NCI-H82 treated with DMSO at 0.1 percent for 48 hours (cell line): Measurements from ENCODE around the gene C1orf74.

ENCODE experiments used
- DNase-seq: peaks from one replicate; lab custom pipeline; 2025; ENCODE audit not compliant: unreplicated experiment; lab: John Stamatoyannopoulos, UW

The C1orf74 gene

DNA sequence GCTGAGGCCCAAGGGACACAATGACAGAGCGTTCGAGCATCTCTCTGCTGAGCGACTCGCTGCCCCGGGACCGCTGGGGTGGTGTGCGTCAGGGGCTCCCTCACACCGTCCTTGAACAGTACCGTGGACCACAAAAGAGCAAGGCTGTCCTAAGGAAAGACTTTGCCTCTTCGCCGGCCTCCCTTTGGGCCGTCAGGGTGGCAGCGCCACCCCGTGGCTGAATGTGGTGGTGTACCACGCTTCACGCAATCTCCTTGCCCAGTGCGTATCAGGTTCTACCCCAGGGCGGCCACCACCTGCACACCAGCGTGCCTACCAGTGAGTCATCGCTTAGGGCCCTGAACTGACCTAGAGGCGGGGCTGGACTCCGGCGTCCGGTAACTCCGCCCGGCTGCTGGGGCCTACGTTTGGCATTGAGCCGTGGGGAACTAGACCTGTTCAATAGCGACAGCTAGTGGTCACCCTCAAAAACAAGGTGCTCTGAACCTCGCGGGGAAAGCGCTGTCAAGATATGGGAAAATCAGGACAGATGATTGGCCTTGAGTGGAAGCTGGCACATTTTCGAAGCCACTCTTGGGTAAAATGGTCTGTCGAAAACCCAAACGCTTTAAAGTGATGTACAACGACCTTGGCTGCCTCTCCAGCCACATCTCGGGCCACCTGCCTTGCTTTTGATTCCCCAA is 36.6 kb downstream of the C1orf74 start:
- DNase-seq: no peak

DNA sequence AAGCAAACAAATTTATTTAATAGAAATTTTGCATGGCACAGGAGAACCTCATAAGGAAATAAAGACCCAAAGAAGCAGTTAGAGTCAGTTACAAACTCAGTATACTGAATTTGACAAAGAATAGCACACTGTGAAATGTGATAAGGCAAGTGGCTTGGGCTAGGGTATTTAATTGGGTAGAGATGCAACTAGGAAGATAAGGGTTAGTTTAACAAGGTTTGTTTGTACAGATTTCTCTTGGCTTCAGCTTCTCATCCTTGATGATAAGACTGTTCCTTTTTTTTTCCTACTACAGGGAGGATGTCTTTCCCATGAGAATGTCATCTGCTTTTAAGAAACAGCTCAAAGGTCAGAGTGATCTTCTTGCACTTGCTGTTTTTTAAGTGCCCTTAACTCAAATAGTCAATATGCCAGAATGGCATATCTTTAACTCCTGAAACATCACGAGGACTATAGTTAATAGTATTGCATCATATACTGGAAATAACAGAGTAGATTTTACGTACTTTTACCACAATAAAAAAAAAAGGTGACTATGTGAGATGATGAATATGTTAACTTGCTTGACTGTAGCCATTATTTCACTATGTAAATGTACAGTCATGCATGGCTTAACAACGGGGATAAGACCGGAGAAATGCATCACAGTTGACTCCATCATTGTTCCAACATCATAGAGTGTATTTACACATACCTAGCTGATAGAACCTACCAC is 37.8 kb downstream of the C1orf74 start:
- no peak for DNase-seq

DNA sequence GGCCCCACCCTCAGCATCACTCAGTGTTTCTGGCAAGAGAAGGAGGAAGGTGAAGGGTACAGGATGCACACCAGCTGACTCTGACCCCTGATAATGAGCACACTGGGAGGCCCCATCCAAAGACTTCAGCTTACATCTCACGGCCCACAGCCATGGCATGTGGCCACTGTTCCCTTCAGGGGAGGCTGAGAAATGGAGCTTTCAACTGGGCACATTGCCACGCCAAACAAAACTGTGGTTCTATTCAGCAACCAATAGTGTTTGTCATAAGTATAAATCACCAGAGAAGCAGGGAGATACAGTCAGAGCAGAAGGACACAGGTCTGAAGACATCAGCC is 41.2 kb downstream of the C1orf74 start:
- no peak for DNase-seq

DNA sequence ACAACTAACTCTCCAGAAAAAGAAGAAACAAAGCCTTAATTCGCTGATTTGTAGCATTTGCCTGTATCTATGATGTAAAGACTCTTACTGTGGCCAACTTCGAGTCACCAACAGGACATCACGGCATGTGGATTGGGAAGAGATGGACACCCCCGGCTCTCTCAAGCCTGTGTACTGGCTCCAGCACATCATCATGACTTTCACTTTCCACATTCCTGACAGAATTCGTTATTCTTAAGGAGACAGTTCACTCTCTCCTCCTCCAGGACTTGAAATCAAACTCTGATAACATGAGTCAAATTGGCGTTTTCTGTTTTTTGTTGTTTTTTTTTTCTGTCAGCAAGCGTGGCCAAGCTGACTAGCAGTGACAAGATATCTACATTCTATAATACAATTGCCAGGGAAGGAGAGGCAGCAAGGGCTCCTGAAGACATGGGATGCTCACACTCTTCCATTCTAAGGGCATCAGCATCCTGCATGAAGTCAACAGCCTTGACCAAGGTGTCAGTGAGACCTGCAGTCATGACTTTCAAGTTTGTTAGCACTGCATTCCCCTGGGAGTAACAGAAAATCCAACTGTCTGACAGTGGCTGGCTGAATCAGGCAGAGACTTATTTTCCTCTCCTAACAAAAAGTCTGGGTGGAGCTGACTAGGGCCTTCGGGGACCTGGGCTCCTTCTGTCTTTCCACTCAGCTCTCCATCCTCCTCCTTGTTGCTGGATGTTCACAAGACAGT is 41.8 kb downstream of the C1orf74 start:
- DNase-seq: no peak

DNA sequence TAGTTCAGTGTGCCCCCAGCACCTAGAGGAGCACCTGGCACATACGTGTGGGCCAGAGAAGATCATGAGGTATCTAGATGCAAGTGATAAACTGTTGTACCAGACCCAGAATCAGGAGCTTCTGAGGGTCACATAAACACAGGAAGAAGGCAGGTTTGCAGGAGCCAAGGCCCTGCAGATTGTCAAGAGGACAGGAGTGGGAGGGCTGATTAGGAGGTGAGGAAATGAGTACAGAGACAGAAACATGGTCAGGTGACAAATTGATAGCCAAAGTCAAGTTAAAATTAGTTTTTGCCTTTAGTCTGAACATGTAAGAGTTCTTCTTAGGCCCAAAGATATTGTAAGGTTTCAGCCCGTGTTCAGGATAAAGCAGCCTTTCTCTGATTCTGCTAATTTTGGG is 42.5 kb downstream of the C1orf74 start:
- no peak for DNase-seq

DNA sequence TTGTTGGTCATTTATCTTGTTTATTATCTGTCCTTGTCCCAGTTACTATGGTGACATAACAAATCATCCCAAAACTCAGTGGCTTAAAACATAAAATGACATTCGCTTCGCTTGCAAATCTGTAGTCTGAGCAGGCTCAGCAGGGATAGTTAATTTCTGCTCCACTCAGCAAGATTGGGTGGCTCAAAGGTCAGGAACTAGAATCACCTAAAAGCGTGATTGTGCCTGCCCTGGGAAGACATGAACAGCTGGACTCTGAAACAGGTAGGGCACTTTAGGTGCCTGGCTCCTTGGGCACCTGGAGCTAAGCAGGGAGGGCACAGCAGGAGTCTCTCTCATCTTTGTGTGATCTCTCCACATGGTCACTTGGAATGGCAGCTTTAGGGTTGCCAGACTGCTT is 43.2 kb downstream of the C1orf74 start:
- DNase-seq: no peak

DNA sequence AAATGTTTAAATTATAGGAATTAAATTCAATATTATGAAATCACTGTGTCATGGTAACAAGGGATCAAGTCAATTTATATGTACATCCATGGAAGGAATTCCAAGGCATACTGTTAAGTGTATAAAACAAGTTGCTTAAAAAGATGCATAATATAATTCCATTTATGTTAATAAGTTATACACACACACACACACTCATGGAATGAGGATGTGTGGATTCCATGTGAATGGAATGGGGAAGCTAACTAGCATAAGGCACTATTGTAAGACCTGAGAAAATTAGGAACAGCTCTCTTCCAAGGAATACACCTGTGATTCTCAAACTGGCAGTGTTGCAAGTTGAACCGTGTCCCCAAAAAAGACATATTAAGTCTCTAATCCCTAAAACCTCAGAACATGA is 46.1 kb downstream of the C1orf74 start:
- DNase-seq: no peak

DNA sequence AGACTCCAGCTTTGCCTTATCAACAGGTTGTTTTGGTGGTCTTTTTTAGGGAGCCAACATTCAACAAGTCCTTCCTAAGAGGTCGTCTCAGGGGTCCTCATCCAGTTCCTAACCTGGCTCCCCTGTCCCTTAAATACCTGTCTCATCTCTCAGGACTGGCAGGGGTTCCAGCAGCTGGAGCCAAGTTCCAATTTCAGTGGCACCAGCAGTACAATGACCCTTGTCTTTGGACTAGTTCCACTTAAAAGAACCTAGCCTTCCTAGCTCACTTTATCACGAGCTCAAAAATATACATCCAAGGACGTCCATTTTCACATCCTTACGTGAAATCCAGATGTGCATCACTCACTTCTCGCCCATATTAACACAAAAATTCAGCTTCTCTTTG is 47.2 kb downstream of the C1orf74 start:
- no peak for DNase-seq

DNA sequence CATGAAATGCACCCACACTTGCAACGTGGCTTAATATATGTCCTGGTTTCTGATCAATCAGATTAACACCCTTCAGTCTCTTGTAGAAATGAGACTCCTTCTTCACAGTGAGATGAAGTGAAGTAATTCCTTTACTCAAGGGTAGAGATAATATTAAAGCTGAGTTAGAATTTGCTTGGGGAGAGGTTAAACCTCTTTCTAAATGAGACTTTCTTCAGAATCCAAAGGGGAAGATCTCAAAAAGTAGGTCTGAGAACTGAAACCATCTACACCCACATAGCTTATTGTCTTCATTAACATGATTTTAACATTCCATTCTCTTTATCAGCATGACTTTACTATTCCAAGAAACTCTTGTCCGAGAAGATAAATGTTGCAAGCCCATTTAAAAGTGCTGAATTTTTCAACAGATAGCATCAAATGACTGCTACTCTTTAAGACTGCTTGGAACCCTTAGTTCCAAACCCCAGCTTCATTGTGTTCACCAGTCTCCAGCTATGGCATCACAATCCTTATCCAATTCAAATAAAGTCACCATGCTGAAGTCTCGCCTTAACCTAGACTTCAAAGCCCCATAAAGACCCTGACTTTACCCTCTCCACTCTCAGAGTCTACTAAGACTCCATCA is 47.8 kb downstream of the C1orf74 start:
- DNase-seq: no peak

DNA sequence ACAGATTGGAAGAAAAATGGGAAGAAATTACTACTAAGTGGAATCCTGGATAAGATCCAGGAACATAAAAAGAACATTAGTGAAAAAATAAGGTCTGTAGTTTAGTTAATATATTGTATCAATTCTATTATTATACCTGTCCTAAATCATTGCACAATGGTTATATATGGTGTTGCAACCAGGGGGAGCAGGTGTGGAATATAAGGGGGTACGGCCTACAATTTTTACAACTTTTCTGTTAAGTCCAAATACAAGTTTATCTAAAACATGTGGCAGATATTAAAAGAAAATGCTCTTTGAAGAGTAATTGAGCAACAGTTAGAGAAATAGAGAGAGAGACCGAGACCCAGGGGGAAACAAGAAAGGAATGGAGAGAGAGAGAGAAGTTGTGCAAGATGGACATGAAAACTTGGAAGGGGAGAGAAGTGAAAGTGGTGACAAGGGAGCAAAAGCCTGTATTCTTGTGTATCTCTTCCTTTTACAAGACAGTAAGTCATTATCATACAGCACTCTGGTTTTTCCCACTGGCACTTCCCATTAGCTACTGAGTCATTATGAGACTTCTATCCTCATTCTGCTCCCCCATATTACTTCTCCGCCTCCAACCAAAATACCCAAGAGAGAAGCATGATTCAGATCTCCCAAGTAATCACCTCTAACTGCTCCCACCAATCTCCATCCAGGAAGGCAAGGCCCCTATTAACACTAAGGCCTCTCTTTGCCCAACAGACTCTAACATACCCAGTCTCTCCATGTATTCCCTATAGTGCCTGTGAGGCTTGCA is 50.8 kb downstream of the C1orf74 start:
- DNase-seq: no peak

DNA sequence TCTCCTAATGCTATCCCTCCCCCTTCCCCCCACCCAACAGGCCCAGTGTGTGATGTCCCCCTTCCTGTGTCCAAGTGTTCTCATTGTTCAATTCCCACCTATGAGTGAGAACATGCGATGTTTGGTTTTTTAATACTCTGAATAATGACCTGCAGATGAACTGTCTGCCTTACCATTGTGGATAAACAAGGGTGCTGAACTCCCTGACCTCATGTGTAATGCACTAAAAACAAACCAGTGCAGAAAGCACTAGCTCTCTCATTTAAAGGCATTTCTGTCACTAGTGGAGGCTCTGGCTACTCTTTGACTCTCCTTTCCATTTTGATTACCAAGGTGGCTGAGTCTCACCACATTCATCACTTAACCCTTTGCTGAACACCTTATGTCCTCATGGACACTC is 51.6 kb downstream of the C1orf74 start:
- no peak for DNase-seq

DNA sequence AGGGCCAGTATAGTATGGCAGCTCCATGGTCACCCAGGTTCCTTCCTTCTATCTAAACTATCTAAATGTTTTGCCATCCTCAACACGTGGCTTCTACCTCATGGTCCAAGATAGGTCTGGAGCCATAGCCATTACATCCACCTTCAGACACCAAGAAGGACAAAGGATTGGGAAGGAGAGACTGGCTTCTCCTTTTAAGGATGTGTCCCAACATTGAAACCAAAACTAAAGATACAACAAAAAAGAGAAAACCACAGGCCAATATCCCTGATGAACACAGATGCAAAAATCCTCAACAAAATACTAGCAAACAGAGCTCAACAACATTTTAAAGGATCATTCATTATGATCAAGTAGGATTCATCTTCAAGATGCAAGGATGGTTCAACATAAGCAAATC is 54.9 kb downstream of the C1orf74 start:
- DNase-seq: no peak
